GM18505 (cell line): ENCODE measurements around the gene A2ML1.
"Not testable (repeated sequence)": the region's sequence is repeated elsewhere in the genome, so short reads cannot be mapped to it uniquely, and the experiment has no call there.

Experiments used
- ATAC-seq: cut with Tn5 transposase; IDR thresholded peaks from one replicate; pipeline ENCODE4 v1.9.1; 2021; ENCODE audit not compliant: unreplicated experiment
- POLR2A ChIP-seq: IDR thresholded peaks from 4 replicates; pipeline ENCODE4 v1.6.1; 2011; ENCODE audit warnings: borderline replicate concordance; ENCODE audit not compliant: insufficient read depth, insufficient read length; ENCODE audit errors: extremely low read depth

A2ML1 gene

GRCh38 chr12:8813572-8814357, 8.7 kb upstream of the A2ML1 start:
- no peak for ATAC-seq
- TF ChIP-seq POLR2A: no peak

- TF ChIP-seq POLR2A: no peak
- ATAC-seq: no peak
Observed at GRCh38 chr12:8816448-8817050, 5.9 kb upstream of the A2ML1 start.

GRCh38 chr12:8817856-8818255, 4.6 kb upstream of the A2ML1 start:
- ATAC-seq: no peak
- TF ChIP-seq POLR2A: no peak

- no peak for ATAC-seq
- no peak for TF ChIP-seq POLR2A
Observed at GRCh38 chr12:8818526-8818925, 3.9 kb upstream of the A2ML1 start.

GRCh38 chr12:8819666-8819980, 2.8 kb upstream of the A2ML1 start:
- no peak for ATAC-seq
- no peak for TF ChIP-seq POLR2A

GRCh38 chr12:8820676-8821407, 1.6 kb upstream of the A2ML1 start:
- not testable (repeated sequence) for ATAC-seq

- no peak for TF ChIP-seq POLR2A
- no peak for ATAC-seq
Observed at GRCh38 chr12:8821591-8821990, 830 bp upstream of the A2ML1 start.

GRCh38 chr12:8823565-8824300, 1.3 kb downstream of the A2ML1 start:
- TF ChIP-seq POLR2A: no peak
- no peak for ATAC-seq

GRCh38 chr12:8827551-8828256, 5.3 kb downstream of the A2ML1 start:
- ATAC-seq: no peak
- no peak for TF ChIP-seq POLR2A

GRCh38 chr12:8828257-8829124, 6.1 kb downstream of the A2ML1 start:
- no peak for TF ChIP-seq POLR2A
- no peak for ATAC-seq

- no peak for TF ChIP-seq POLR2A
- no peak for ATAC-seq
Observed at GRCh38 chr12:8829125-8829518, 6.7 kb downstream of the A2ML1 start.

- no peak for ATAC-seq
- TF ChIP-seq POLR2A: no peak
Observed at GRCh38 chr12:8829621-8830020, 7.2 kb downstream of the A2ML1 start.
